ENCODE data around the gene BCAR1. TPM values are rescaled to one million over a fixed set of nuclear protein-coding genes. Genes with fewer than 3 reads are reported as not detected.
"Not testable (repeated sequence)": the region's sequence is repeated elsewhere in the genome, so short reads cannot be mapped to it uniquely, and the experiment has no call there.

Gene BCAR1
- total RNA-seq, 1 donor from 2014 or later, result 182 TPM

DNA sequence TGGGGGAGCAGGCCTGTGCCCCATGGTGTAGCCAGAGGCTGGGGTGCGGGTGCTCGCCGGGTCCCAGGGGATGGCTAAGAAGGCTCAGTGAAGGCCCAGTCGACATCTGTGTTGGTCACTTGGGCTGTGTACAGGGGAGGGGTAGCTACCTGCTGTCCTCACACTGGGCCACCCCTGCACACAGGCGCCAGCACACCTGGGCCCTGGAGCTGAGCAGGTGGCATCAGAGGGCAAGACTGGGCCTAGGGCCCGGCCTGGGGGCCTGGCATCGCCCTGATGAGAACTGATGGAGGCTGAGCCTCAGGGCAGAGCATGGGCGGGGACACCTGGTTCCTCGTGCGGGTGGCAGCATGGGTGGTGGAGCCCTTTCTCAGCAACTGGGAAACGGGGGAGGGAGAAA is 43.6 kb downstream of the BCAR1 start:
- TF ChIP-seq, protein P1, sequence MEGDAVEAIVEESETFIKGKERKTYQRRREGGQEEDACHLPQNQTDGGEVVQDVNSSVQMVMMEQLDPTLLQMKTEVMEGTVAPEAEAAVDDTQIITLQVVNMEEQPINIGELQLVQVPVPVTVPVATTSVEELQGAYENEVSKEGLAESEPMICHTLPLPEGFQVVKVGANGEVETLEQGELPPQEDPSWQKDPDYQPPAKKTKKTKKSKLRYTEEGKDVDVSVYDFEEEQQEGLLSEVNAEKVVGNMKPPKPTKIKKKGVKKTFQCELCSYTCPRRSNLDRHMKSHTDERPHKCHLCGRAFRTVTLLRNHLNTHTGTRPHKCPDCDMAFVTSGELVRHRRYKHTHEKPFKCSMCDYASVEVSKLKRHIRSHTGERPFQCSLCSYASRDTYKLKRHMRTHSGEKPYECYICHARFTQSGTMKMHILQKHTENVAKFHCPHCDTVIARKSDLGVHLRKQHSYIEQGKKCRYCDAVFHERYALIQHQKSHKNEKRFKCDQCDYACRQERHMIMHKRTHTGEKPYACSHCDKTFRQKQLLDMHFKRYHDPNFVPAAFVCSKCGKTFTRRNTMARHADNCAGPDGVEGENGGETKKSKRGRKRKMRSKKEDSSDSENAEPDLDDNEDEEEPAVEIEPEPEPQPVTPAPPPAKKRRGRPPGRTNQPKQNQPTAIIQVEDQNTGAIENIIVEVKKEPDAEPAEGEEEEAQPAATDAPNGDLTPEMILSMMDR (IDR thresholded peaks at IDR 0.05; ENCODE audit: unreplicated experiment), result no peak
- Mint-ChIP-seq H3K27ac (ENCODE audit: unreplicated experiment) (no peak overlapping the region), H3K27me3 (ENCODE audit: unreplicated experiment) (peaks cover 11% of the 10 kb centered on the region), H3K4me3 (ENCODE audit: unreplicated experiment) (no peak overlapping the region), H3K9me3 (ENCODE audit: unreplicated experiment) (no peaks in the 10 kb centered on the region), H3K4me1 (ENCODE audit: unreplicated experiment) (no peaks in the 10 kb centered on the region), H3K36me3 (ENCODE audit: low read depth, unreplicated experiment) (no peaks in the 10 kb centered on the region)
- no peak for DNase-seq (ENCODE audit: low spot score)

DNA sequence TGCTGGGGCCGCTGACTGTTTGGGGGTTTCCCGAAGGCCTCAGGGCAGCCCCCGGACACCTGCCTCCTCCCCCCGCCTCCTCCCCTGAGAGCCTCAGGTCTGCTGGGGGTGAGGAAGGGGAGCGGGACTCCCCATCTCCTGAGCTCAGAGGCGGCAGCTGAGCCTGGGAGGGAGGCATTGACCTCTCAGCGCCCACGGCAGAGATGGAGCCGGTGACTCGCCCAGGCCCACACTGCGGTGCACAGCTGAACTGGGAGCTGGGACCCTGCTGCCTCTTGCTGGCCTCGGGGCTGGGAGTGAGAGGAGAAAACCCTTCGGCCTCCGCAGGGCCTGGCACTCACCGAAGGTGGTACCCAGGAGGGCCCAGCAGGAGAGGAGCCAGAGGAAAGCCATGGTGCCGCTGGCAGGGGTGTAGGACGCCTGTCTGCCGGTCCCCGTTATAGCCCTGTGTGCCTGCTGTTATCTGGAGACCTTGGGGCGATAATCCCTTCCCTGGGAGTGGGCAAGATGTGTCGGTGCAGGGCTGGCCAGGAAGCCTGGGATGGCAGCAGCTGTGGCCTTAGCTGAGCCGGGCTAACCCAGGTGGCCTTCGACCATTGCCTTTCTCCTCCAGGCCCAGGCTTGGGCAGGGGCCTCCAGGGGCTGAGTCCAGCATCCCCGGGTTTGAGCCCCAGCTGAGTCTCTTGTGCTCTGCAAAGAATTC is 44.5 kb downstream of the BCAR1 start, which contains the start of gene CTRB2:
Gene CTRB2 (minus strand): TSS at position 413 of the 703 bp plus-strand sequence. CDS start 20 bp downstream, at position 393.
- no peaks in the 10 kb centered on the region for H3K4me1 Mint-ChIP-seq (ENCODE audit: unreplicated experiment)
- TF ChIP-seq, protein P1 (IDR thresholded peaks at IDR 0.05; ENCODE audit: unreplicated experiment), result no peak
- no peak for DNase-seq (ENCODE audit: low spot score)
- no peak within 1 kb of the TSS for H3K4me3 Mint-ChIP-seq (ENCODE audit: unreplicated experiment)
- H3K27me3 Mint-ChIP-seq (ENCODE audit: unreplicated experiment), result peaks cover 11% of the 10 kb centered on the region
- no peaks in the 10 kb centered on the region for H3K9me3 Mint-ChIP-seq (ENCODE audit: unreplicated experiment)
- no peak within 1 kb of the TSS for H3K27ac Mint-ChIP-seq (ENCODE audit: unreplicated experiment)
- no peaks in the 10 kb centered on the region for H3K36me3 Mint-ChIP-seq (ENCODE audit: low read depth, unreplicated experiment)

DNA sequence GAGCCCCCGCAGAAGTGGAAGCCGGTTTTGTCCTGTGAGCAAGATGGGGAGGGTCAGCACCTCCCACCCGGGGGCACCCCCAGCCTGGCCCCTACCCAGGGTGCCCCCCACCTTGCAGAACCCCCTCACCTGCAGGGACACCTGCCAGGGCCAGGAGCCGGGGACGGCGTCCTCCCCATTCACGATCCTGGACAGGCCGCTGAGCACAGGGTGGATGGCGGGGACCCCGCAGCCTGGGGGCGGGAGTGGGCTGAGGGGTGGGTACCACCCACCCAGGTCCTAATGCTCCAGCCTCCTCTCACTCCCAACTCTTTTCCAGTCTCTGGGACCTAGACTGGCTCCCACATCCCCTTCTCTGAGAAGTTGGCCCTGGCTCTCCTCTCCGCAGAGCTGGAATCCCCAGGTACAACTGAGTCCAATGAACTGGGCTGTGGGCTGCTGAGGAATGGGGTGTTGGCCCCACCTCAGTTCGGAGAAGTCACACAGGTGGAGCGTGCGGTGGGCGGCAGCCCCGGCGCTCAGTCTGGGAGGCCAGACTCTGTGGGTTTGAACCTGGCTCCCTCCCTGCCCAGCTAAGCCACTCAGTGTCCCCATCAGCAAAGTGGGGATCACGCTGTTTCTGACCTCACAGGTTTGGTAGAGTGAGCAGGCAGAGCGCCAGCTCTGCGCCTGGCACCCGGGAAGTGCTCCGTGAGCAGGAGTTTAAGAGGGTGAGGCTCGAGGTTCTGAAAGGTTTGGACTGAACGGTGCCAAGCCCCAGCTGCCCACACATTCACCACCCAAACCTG is 45.3 kb downstream of the BCAR1 start:
- H3K9me3 Mint-ChIP-seq (ENCODE audit: unreplicated experiment); H3K27ac Mint-ChIP-seq (ENCODE audit: unreplicated experiment); H3K4me3 Mint-ChIP-seq (ENCODE audit: unreplicated experiment); DNase-seq (ENCODE audit: low spot score); H3K4me1 Mint-ChIP-seq (ENCODE audit: unreplicated experiment); H3K36me3 Mint-ChIP-seq (ENCODE audit: low read depth, unreplicated experiment): not testable (repeated sequence)
- H3K27me3 Mint-ChIP-seq (ENCODE audit: unreplicated experiment), result peaks cover 11% of the 10 kb centered on the region

DNA sequence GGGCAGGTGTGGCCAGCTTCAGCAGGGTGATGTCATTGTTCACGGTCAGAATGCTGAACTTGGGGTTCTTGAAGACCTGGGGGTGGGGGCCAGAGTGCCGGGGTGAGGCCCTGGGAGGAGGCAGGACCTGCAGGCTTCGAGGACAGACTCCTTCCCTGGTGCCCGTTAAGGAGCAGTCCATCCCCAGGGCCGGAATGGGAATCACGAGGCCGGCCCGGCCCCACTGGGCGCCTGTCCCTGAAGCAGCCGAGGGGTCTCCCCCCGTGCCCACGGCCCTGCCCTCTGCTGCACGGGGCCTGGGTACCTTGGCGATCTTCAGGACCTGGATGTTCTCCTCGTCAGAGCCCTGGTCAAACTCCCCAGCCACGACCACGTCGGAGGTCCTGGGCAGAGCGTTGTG is 46.0 kb downstream of the BCAR1 start:
- not testable (repeated sequence) for DNase-seq (ENCODE audit: low spot score); H3K27ac Mint-ChIP-seq (ENCODE audit: unreplicated experiment); H3K4me3 Mint-ChIP-seq (ENCODE audit: unreplicated experiment); H3K9me3 Mint-ChIP-seq (ENCODE audit: unreplicated experiment); H3K36me3 Mint-ChIP-seq (ENCODE audit: low read depth, unreplicated experiment); H3K4me1 Mint-ChIP-seq (ENCODE audit: unreplicated experiment)
- peaks cover 11% of the 10 kb centered on the region for H3K27me3 Mint-ChIP-seq (ENCODE audit: unreplicated experiment)

DNA sequence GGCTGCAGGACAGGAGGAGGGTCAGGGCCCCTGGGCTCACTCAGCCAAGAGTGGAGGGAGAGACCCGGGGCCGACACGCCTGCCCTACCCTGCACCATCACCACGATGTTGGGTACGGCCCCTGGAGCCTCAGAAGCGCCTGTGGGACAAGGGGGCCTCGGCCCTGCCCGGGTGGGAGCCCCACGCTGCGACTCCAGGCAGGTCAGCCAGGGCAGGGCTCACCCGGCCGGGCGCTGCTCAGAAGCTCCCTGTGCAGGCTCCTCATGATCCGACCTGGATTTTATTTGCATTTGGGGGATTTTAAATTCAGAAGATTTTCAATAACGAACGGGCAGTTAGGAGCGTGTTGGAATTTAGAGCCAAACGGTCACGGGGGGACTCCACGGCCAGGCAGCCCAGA is 46.5 kb downstream of the BCAR1 start:
- not testable (repeated sequence) for H3K9me3 Mint-ChIP-seq (ENCODE audit: unreplicated experiment); H3K27ac Mint-ChIP-seq (ENCODE audit: unreplicated experiment); H3K36me3 Mint-ChIP-seq (ENCODE audit: low read depth, unreplicated experiment); H3K4me3 Mint-ChIP-seq (ENCODE audit: unreplicated experiment); H3K4me1 Mint-ChIP-seq (ENCODE audit: unreplicated experiment); DNase-seq (ENCODE audit: low spot score)
- peaks cover 11% of the 10 kb centered on the region for H3K27me3 Mint-ChIP-seq (ENCODE audit: unreplicated experiment)

DNA sequence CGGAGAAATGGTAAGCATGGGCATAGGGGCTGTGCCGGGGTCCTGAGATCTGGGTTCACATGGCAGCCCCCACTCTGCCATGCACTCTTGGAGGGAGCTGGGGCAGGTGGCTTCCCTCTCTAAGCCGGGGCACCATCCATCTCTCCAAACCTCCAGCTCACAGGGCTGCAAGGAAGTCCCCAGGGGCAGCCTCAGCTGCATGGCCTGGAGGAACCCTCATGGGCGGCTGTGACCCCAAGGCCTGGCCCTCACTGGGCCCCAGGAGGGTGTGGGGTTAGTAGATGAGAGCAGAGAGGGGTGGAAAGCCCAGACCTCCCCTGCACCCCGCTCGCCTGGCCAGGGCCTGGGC is 47.0 kb downstream of the BCAR1 start:
- Mint-ChIP-seq H3K27me3 (ENCODE audit: unreplicated experiment) (peaks cover 11% of the 10 kb centered on the region), H3K4me3 (ENCODE audit: unreplicated experiment) (no peak overlapping the region), H3K4me1 (ENCODE audit: unreplicated experiment) (no peaks in the 10 kb centered on the region), H3K9me3 (ENCODE audit: unreplicated experiment) (no peaks in the 10 kb centered on the region), H3K36me3 (ENCODE audit: low read depth, unreplicated experiment) (no peaks in the 10 kb centered on the region), H3K27ac (ENCODE audit: unreplicated experiment) (no peak overlapping the region)
- no peak for DNase-seq (ENCODE audit: low spot score)
- TF ChIP-seq, protein P1 (IDR thresholded peaks at IDR 0.05; ENCODE audit: unreplicated experiment), result no peak

All from endothelial cell (in vitro differentiated cells).